Transverse colon (tissue), 4 donors: ENCODE results near the gene SNTG2.

Source experiments
- CTCF ChIP-seq, 5 experiments: fragments of 200-600 bp in 3 of 5; fragments of 450-650 bp in 2 of 5; sonication (generic) in 3 of 5; IDR thresholded peaks; 1 replicate in 2 of 5; 2 replicates in 3 of 5; pipeline ENCODE4 v1.5.1; 2016 to 2017; ENCODE audit warnings: antibody characterized with exemption in 5 of 5, inconsistent platforms in 3 of 5, mild to moderate bottlenecking in 2 of 5, moderate library complexity in 1 of 5
- POLR2A ChIP-seq: fragments of 450-650 bp; IDR thresholded peaks from one replicate; pipeline ENCODE4 v1.6.1; 2016; ENCODE audit warnings: antibody characterized with exemption, mild to moderate bottlenecking, moderate library complexity
- POLR2AphosphoS5 ChIP-seq, 3 donors: sonication (generic); formaldehyde crosslinking; IDR thresholded peaks; one replicate each; pipeline ENCODE4 v1.6.1; 2016; ENCODE audit warnings: antibody characterized with exemption in 3 of 3

GRCh38 chr2:955829-956731 lies 5.4 kb downstream of the SNTG2 start:
- TF ChIP-seq POLR2AphosphoS5 (IDR thresholded peaks at IDR 0.05) (no peak), CTCF (IDR thresholded peaks at IDR 0.05) (no peak), POLR2A (no peak)
